GM19351 (cell line): ENCODE results near the gene SLC4A11.

Experiments
- ATAC-seq: cut with Tn5 transposase; IDR thresholded peaks from one replicate; pipeline ENCODE4 v1.9.1; 2021; ENCODE audit warnings: mild to moderate bottlenecking, moderate library complexity; ENCODE audit not compliant: unreplicated experiment

Gene SLC4A11

DNA sequence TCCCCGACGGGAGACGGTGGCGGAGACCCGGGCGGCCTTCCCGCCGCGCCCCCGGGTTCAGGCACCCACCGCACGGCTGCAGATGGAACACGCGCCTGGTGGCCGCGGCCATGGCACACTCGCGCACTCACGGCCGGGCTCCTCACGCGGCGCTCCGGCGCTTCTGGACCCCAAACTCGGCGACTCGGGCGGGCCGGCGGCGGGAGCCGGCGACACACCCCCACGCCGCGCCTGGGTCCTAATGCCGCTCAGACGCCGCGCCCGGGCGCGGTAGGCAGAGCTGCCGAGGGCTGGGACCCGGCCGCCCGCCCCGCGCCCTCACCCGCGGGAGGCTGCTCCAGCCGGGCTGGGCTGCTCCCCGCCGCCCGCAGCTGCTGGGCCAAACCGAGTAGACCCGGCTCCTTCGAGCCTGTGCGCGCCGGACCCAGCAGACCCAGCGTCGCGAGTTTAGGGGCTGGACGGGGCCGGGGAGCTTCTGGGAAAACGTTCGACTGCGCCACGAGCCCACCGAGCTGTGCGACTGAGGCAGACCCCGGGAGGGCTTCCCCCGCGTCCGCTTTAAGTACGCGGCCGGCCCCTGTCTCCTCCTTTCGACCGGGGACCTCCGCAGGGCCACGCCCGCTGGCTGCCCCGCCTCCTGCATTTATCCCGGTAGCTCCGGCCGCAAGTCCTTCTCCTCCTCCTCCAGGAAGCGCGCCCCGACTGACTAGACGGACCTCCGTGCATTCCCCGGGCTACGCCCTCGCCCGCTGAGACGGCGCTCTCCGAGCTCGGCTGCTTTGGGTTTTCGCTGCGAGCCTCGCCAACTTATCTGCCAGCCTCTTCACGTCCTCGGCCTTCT lies at the start of gene SLC4A11:
Gene SLC4A11, minus strand, starts transcription at position 165 of the 841 bp plus-strand sequence. Its CDS starts 53 bp downstream, at position 112.
- peak; percentile 57 for ATAC-seq

DNA sequence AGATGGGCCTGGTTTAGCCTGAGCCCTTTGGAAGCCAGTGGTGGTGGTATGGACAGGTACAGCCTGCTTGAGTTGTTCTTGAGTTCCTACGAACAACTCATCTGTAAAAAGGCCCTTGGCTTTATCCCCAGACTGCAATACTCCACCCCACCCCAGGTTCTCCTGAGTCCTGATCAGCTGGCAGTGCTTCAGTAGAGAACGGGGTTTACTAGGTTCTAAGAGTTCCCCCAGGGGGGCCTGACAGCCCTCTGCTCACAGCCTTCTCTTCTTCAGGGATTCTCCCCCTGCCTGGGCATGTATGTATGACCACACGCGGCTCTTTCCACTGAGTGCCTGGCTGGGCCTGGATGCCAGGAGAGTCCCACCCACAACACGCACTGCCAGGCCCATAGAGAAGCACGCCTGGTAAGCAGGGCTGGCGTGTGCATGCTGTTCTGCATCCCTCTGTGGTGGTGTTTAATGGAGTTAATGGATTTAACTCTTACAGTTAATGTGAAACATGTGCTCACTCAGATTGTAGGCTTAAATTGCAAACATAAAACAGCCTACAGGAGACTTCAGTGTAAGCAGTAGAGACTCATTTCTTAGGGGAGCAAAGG lies 44.3 kb upstream of the SLC4A11 start:
- ATAC-seq = no peak

- no peak for ATAC-seq
Observed at GRCh38 chr20:3282271-3283221, 43.6 kb upstream of the SLC4A11 start.

DNA sequence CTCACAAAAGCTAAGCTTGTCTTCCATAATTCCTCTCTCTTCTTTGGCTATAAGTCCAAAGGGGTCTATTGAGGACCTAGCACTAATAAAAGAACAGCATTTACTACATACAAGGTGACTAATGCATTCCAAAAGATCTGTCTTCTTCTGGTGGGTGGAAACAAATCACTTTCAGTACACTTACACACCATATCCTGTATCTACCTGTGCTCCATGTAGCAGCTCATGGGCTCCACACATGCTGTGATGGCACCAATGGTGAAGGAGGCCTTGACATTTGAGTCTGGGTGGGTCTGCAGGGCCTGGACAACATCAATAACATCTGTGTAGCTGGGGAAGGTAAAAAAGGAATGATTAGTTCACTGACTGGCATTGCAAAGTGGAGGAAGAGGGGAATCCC lies 42.4 kb upstream of the SLC4A11 start:
- ATAC-seq = no peak

DNA sequence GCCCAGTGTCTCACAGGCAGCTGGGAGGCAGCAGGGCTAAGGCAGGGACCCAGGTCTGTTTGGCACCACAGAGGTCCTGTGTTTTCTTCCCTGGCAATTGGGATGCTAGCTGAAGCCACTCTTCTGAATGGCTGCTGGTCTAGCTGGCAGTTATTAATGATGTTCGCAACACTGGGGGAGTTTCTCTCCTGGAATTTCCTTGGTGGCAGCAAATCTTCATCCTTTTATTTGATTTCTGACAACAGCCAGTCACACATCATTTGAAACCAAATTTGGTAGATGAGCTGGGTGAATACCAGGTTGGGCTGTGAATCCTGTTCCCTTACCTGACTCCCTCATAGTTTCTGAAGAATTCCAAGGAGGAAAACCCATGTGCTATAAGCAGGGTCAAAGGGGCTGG lies 40.8 kb upstream of the SLC4A11 start:
- ATAC-seq = no peak

GRCh38 chr20:3277686-3278465 lies 38.9 kb upstream of the SLC4A11 start:
- no peak for ATAC-seq

GRCh38 chr20:3276680-3277015 lies 37.7 kb upstream of the SLC4A11 start:
- ATAC-seq = no peak

GRCh38 chr20:3275966-3276679 lies 37.1 kb upstream of the SLC4A11 start:
- ATAC-seq = no peak

DNA sequence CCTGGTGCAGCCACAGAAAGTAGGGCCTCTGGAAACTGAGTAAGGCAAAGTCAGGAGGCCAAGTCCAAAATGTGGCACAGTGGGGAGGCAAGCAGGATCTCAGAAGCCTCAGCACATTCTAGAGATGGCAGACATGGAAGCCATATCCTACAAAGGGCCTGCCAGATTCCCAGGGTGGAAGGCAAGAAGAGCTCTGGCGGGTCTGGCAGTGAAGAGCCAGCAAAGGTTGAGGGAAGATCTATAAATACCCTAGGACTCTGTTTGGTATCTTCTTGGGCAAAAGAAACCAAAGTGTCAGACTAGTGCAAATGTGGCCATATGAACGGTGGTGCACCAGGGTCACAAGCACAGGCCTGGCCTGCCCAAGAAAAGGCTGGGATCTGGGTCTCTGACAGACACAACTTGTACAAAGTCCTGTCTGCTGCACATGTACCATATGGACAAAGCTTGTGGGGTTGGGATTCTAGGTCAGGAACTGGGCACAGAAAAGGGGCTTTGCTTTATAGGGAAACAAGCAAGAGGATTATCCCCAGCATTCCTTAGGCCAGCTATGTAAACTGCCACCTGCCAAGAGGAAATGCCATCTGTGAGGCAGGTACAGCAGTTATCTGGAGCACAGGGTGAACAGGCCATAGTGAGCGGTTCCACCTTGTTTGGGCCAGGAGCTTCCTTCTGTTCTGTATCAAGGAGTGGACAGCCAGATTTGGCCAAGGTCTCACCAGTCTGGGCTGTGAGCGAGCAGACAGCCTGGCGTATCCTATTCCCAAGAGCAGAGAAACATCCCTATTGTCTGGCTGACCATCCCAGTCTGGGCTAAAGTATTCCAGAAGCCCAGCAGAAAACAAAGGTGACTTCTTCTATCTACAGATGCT lies 36.3 kb upstream of the SLC4A11 start:
- ATAC-seq = no peak

DNA sequence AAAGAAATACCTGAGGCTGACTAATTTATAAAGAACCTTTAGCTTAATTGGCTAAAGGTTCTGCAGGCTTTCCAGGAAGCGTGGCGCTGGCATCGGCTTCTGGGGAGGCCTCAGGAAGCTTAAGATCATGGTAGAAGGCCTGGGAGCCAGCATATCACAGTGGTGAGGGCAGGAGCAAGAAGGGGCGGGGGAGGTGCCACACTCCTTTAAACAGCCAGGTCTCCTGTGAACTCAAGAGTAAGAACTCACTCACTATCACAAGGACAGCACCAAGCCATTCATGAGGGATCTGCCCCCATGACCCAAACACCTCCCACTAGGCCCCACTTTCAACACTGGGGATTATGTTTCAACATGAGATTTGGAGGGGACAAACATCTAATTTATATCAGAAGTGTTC lies 34.4 kb upstream of the SLC4A11 start:
- ATAC-seq = no peak

- no peak for ATAC-seq
Observed at GRCh38 chr20:3270051-3270450, 31.1 kb upstream of the SLC4A11 start.

GRCh38 chr20:3262566-3262965 lies 23.6 kb upstream of the SLC4A11 start:
- ATAC-seq = no peak

DNA sequence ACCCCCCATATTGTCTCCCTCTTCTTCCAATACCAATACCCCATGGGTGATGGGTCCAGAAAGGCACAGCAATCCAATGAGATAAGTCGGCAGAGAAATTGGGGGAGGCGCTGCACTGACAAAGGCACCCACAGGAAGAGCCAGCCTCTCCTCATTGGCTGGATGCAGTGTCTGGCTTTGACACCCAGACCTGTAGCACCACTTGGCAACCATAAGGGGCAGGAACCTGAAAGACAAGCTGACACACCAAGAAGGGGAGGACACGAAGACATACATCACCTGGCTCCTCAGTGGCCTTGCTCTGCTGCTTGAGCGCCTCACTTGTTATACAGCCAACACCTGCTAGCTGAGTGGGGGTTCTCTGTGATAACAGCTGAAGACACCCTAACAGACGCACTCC lies 19.4 kb upstream of the SLC4A11 start:
- ATAC-seq = no peak

- ATAC-seq = no peak
Observed at GRCh38 chr20:3255728-3256127, 16.7 kb upstream of the SLC4A11 start.

DNA sequence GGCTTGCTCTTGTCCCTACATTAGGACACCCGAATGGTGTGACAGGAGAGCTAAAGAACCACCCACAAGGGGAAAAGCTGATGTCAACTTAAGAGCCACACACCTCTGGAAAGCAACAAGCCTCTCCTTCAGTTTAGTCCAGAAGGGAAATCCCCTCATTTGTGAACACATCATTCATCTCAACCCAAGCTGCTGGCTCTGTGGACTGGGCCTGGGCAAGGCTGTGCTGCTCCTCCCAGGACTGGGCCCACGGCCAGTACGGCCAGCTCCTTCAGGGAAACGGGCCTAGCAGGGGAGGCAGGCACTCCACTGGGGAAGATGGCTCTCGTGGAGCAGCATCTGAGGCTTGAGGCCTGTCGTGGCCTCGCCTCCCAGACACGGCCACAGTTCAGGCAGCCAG lies 12.8 kb upstream of the SLC4A11 start:
- no peak for ATAC-seq

DNA sequence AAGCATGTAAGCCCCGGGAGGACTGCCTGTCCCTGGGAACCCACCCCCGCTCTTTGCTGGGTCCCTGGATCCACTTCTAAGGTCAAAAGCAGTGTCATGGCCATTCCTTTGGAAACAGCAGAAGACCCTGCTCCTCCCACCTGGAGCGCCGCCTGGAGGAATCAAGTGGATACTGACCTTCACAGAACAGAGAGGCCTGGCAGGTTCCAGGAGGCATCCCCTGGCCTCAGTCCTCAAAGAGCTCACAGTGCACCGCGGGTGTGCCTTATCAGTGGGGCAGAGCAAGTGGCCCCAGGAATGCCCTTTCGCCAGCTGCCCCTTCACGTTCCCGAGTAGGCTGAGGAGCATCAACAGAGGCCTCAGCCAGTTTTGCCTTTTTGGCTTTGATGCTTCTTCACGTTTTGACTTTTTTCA lies 11.1 kb upstream of the SLC4A11 start:
- ATAC-seq = no peak

DNA sequence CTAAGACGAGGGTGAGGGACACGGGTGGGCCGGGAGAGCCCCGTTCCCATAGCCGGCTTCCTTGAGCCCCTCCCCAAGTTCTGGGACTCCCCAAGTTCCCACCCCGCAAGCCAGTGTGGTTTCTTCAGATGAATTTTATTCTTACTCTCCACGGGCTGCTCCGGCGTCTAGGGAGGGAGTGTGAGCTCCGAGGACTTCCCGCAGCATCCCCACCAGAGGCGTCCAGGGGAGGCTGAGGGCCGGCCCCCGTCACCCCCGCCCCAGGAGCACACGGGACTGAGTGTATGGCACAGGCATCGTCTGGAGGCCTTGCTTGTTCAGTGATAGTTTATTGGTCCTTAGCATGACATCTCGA lies 10.0 kb upstream of the SLC4A11 start:
- no peak for ATAC-seq

GRCh38 chr20:3248167-3248992 lies 9.4 kb upstream of the SLC4A11 start:
- no peak for ATAC-seq
